ENCODE measurements around the gene EIPR1. TPM values are rescaled to one million over a fixed set of nuclear protein-coding genes. Genes with fewer than 3 reads are reported as not detected.

The EIPR1 gene
- total RNA-seq, 1 donor from 2014 or later = 27.8 TPM

GRCh38 chr2:3368261-3368722, 9.3 kb downstream of the EIPR1 start:
- no peaks in the 10 kb centered on the region for H3K27me3 Mint-ChIP-seq (ENCODE audit: low read depth, unreplicated experiment)
- H3K36me3 ChIP-seq (ENCODE audit: insufficient read depth, low read length) = no peaks in the 10 kb centered on the region
- no peak for TF ChIP-seq EZH2 (IDR thresholded peaks at IDR 0.05; ENCODE audit: insufficient read depth, low read length)
- TF ChIP-seq CTCF (IDR thresholded peaks at IDR 0.05; ENCODE audit: insufficient read depth, low read depth, low read length) = no peak
- H3K9me3 ChIP-seq (ENCODE audit: insufficient read depth, low read depth, low read length) = no peaks in the 10 kb centered on the region
- peaks cover 8% of the 10 kb centered on the region for H3K36me3 Mint-ChIP-seq (ENCODE audit: low read depth, unreplicated experiment)
- no peaks in the 10 kb centered on the region for H3K9me3 Mint-ChIP-seq (ENCODE audit: unreplicated experiment)
- no peak overlapping the region for H2AFZ ChIP-seq (ENCODE audit: low read depth, low read length)
- H3K9ac ChIP-seq (ENCODE audit: low read length) = no peak overlapping the region
- no peak overlapping the region for H3K4me2 ChIP-seq (ENCODE audit: low read length)
- no peaks in the 10 kb centered on the region for H3K27me3 ChIP-seq (ENCODE audit: insufficient read depth, low read length)
- DNase-seq (ENCODE audit: low read depth) (no peak), FAIRE-seq (no peak)
- peaks cover 32% of the 10 kb centered on the region for H4K20me1 ChIP-seq (ENCODE audit: insufficient read depth, low read length)
- no peak overlapping the region for H3K27ac Mint-ChIP-seq (ENCODE audit: unreplicated experiment)
- no peak overlapping the region for H3K4me3 ChIP-seq (ENCODE audit: insufficient read depth, low read depth, low read length)
- no peaks in the 10 kb centered on the region for H3K4me1 Mint-ChIP-seq (ENCODE audit: low read depth, unreplicated experiment)
- H3K4me1 ChIP-seq (ENCODE audit: insufficient read depth, low read length) = no peaks in the 10 kb centered on the region
- H3K27ac ChIP-seq (ENCODE audit: low read depth, low read length) = no peak overlapping the region
- H3K79me2 ChIP-seq (ENCODE audit: insufficient read depth, low read length) = peaks cover 39% of the 10 kb centered on the region
- H3K4me3 Mint-ChIP-seq (ENCODE audit: unreplicated experiment) = no peak overlapping the region

GRCh38 chr2:3365219-3365618, 12.4 kb downstream of the EIPR1 start:
- TF ChIP-seq EZH2 (IDR thresholded peaks at IDR 0.05; ENCODE audit: insufficient read depth, low read length) (no peak), CTCF (IDR thresholded peaks at IDR 0.05; ENCODE audit: insufficient read depth, low read depth, low read length) (no peak)
- no peaks in the 10 kb centered on the region for H3K9me3 Mint-ChIP-seq (ENCODE audit: unreplicated experiment)
- H3K79me2 ChIP-seq (ENCODE audit: insufficient read depth, low read length) = peaks cover 55% of the 10 kb centered on the region
- H3K27me3 ChIP-seq (ENCODE audit: insufficient read depth, low read length) = no peaks in the 10 kb centered on the region
- H3K27me3 Mint-ChIP-seq (ENCODE audit: low read depth, unreplicated experiment) = no peaks in the 10 kb centered on the region
- H4K20me1 ChIP-seq (ENCODE audit: insufficient read depth, low read length) = peaks cover 59% of the 10 kb centered on the region
- no peak overlapping the region for H3K27ac Mint-ChIP-seq (ENCODE audit: unreplicated experiment)
- FAIRE-seq (no peak), DNase-seq (ENCODE audit: low read depth) (no peak)
- no peaks in the 10 kb centered on the region for H3K4me1 Mint-ChIP-seq (ENCODE audit: low read depth, unreplicated experiment)
- no peak overlapping the region for H3K4me2 ChIP-seq (ENCODE audit: low read length)
- H2AFZ ChIP-seq (ENCODE audit: low read depth, low read length) = no peak overlapping the region
- no peak overlapping the region for H3K4me3 ChIP-seq (ENCODE audit: insufficient read depth, low read depth, low read length)
- no peaks in the 10 kb centered on the region for H3K9me3 ChIP-seq (ENCODE audit: insufficient read depth, low read depth, low read length)
- H3K4me1 ChIP-seq (ENCODE audit: insufficient read depth, low read length) = no peaks in the 10 kb centered on the region
- H3K27ac ChIP-seq (ENCODE audit: low read depth, low read length) = no peak overlapping the region
- no peaks in the 10 kb centered on the region for H3K36me3 ChIP-seq (ENCODE audit: insufficient read depth, low read length)
- peaks cover 8% of the 10 kb centered on the region for H3K36me3 Mint-ChIP-seq (ENCODE audit: low read depth, unreplicated experiment)
- H3K4me3 Mint-ChIP-seq (ENCODE audit: unreplicated experiment) = no peak overlapping the region
- H3K9ac ChIP-seq (ENCODE audit: low read length) = no peak overlapping the region

- Mint-ChIP-seq H3K4me3 (ENCODE audit: unreplicated experiment) (no peak overlapping the region), H3K27ac (ENCODE audit: unreplicated experiment) (no peak overlapping the region), H3K36me3 (ENCODE audit: low read depth, unreplicated experiment) (peaks cover 2% of the 10 kb centered on the region), H3K27me3 (ENCODE audit: low read depth, unreplicated experiment) (no peaks in the 10 kb centered on the region), H3K4me1 (ENCODE audit: low read depth, unreplicated experiment) (no peaks in the 10 kb centered on the region), H3K9me3 (ENCODE audit: unreplicated experiment) (no peaks in the 10 kb centered on the region)
- H3K36me3 ChIP-seq (ENCODE audit: insufficient read depth, low read length) = no peaks in the 10 kb centered on the region
- no peak overlapping the region for H2AFZ ChIP-seq (ENCODE audit: low read depth, low read length)
- TF ChIP-seq CTCF (IDR thresholded peaks at IDR 0.05; ENCODE audit: insufficient read depth, low read depth, low read length) (no peak), EZH2 (IDR thresholded peaks at IDR 0.05; ENCODE audit: insufficient read depth, low read length) (no peak)
- FAIRE-seq (no peak), DNase-seq (ENCODE audit: low read depth) (no peak)
- peaks cover 43% of the 10 kb centered on the region for H3K79me2 ChIP-seq (ENCODE audit: insufficient read depth, low read length)
- H3K9ac ChIP-seq (ENCODE audit: low read length) = no peak overlapping the region
- no peaks in the 10 kb centered on the region for H3K27me3 ChIP-seq (ENCODE audit: insufficient read depth, low read length)
- H3K4me2 ChIP-seq (ENCODE audit: low read length) = no peak overlapping the region
- no peak overlapping the region for H3K27ac ChIP-seq (ENCODE audit: low read depth, low read length)
- no peaks in the 10 kb centered on the region for H3K4me1 ChIP-seq (ENCODE audit: insufficient read depth, low read length)
- H3K9me3 ChIP-seq (ENCODE audit: insufficient read depth, low read depth, low read length) = no peaks in the 10 kb centered on the region
- H3K4me3 ChIP-seq (ENCODE audit: insufficient read depth, low read depth, low read length) = no peak overlapping the region
- H4K20me1 ChIP-seq (ENCODE audit: insufficient read depth, low read length) = peaks cover 69% of the 10 kb centered on the region
Observed at GRCh38 chr2:3361518-3362389, 15.9 kb downstream of the EIPR1 start.
